Fibroblast of lung (primary cell): ENCODE data around the gene RTP2.

Source experiments
- EZH2 ChIP-seq: IDR thresholded peaks from 2 replicates; pipeline ENCODE4 v1.5.1; 2012; ENCODE audit warnings: low read length, control low read depth, mild to moderate bottlenecking; ENCODE audit errors: missing control alignments
- TF ChIP-seq, protein P1 (sequence below), 2 donors: IDR thresholded peaks in 1 of 2; conservative IDR thresholded peaks in 1 of 2; 1 replicate in 1 of 2; 2 replicates in 1 of 2; pipeline ENCODE4 v1.5.1; 2011 to 2012; ENCODE audit warnings: low read length in 2 of 2, control low read depth in 1 of 2, inconsistent platforms in 1 of 2, low read depth in 1 of 2, mild to moderate bottlenecking in 1 of 2

DNA sequence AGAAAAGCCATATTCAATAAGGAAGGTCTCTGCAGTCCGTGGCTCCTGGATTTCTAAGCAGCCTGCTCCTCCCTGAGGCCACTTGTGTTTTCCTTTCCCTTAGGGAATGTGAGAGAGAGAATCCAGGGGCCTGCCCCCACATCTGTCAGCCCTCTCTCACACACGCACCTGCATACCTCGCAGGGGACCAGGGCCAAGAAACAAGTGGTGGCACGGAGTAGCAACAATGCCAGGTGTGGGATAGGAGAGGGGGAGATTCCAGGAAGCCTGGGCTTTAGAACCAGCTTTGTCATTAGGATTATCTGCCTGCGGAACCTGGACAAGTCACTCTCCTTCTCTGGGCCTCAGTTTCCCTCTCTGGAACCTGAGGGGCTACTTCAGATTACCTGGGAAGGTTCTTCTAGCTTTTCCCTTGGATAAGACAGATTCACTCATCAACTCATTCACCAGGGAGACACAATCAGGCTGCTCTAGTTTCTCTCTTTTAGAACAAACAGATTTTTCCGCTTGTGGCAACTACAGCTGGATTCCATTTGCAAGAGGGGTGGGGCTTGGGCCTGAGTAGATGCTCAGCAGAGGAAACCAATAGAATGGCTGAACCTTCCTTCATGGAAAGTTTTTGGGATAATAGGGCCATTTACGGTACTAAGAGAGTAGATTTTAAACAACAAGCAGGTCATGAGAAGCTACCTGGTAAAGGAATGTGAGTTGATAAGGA lies 23.5 kb upstream of the RTP2 start:
- TF ChIP-seq EZH2 = no peak
- TF ChIP-seq, protein P1, sequence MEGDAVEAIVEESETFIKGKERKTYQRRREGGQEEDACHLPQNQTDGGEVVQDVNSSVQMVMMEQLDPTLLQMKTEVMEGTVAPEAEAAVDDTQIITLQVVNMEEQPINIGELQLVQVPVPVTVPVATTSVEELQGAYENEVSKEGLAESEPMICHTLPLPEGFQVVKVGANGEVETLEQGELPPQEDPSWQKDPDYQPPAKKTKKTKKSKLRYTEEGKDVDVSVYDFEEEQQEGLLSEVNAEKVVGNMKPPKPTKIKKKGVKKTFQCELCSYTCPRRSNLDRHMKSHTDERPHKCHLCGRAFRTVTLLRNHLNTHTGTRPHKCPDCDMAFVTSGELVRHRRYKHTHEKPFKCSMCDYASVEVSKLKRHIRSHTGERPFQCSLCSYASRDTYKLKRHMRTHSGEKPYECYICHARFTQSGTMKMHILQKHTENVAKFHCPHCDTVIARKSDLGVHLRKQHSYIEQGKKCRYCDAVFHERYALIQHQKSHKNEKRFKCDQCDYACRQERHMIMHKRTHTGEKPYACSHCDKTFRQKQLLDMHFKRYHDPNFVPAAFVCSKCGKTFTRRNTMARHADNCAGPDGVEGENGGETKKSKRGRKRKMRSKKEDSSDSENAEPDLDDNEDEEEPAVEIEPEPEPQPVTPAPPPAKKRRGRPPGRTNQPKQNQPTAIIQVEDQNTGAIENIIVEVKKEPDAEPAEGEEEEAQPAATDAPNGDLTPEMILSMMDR (conservative IDR thresholded peaks at IDR 0.05 in 1 of 2, IDR thresholded peaks at IDR 0.05 in 1 of 2; ENCODE audit: low read depth in 1 of 2, low read length in 2 of 2) = no peak
